ENCODE measurements around the gene IRF8.

Gene IRF8

GRCh38 chr16:85969159-85969558 lies 70.2 kb downstream of the IRF8 start:
- TF ChIP-seq, protein P1, sequence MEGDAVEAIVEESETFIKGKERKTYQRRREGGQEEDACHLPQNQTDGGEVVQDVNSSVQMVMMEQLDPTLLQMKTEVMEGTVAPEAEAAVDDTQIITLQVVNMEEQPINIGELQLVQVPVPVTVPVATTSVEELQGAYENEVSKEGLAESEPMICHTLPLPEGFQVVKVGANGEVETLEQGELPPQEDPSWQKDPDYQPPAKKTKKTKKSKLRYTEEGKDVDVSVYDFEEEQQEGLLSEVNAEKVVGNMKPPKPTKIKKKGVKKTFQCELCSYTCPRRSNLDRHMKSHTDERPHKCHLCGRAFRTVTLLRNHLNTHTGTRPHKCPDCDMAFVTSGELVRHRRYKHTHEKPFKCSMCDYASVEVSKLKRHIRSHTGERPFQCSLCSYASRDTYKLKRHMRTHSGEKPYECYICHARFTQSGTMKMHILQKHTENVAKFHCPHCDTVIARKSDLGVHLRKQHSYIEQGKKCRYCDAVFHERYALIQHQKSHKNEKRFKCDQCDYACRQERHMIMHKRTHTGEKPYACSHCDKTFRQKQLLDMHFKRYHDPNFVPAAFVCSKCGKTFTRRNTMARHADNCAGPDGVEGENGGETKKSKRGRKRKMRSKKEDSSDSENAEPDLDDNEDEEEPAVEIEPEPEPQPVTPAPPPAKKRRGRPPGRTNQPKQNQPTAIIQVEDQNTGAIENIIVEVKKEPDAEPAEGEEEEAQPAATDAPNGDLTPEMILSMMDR (conservative IDR thresholded peaks at IDR 0.05; ENCODE audit: low read length), result no peak
- H3K4me3 ChIP-seq (ENCODE audit: low read length), result no peak overlapping the region
- DNase-seq (ENCODE audit: low read depth), result peak; percentile 30

GRCh38 chr16:85969591-85969990 lies 70.6 kb downstream of the IRF8 start:
- no peak overlapping the region for H3K4me3 ChIP-seq (ENCODE audit: low read length)
- TF ChIP-seq, protein P1 (conservative IDR thresholded peaks at IDR 0.05; ENCODE audit: low read length), result no peak
- DNase-seq (ENCODE audit: low read depth), result no peak

- no peak overlapping the region for H3K4me3 ChIP-seq (ENCODE audit: low read length)
- TF ChIP-seq, protein P1 (conservative IDR thresholded peaks at IDR 0.05; ENCODE audit: low read length), result no peak
- no peak for DNase-seq (ENCODE audit: low read depth)
Measured at GRCh38 chr16:85970016-85970733, 71.2 kb downstream of the IRF8 start.

DNA sequence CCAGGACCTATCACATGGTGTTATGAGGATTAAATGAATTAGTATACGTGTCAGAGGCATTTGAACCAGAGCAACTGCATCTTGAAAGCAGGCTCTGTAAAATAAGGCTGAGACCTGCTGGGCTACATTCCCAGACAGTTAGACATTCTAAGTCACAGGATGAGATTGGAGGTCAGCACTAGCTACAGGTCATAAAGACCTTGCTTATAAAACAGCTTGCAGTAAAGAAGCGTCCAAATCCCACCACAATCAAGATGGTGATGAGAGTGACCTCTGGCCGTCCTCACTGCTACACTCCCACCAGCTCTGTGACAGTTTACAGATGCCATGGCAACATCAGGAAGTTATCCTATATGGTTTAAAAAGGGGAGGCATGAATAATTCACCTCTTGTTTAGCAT lies 71.8 kb downstream of the IRF8 start:
- no peak overlapping the region for H3K4me3 ChIP-seq (ENCODE audit: low read length)
- no peak for DNase-seq (ENCODE audit: low read depth)
- TF ChIP-seq, protein P1 (conservative IDR thresholded peaks at IDR 0.05; ENCODE audit: low read length), result no peak

Data from AG10803 (cell line).